ENCODE results near the gene MZT2B. TPM values are rescaled to one million over a fixed set of nuclear protein-coding genes. Genes with fewer than 3 reads are reported as not detected.
"Not testable (repeated sequence)": the region's sequence is repeated elsewhere in the genome, so short reads cannot be mapped to it uniquely, and the experiment has no call there.

The MZT2B gene
- total RNA-seq, 2 experiments from 2014 or later = 388 to 401 TPM

DNA sequence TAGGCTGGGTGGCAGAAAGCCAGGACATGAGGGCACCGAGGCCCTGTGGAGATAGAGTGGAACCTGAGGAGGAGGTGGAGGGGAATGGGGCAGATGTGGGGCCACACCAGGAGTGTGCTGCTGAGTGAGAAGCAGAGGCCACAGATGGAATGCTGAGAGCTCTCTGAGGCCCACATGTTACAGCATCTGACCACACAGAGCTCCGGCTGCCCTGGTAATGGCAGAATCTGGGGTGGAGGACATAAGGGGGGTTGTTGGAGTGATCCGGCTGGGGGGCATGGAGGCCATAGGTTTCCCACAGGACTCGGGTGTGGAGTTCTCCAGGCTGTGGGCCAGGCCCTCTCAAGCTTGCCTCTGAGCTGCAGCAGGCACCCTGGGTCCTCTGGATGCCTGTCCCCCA, 3.8 kb downstream of the MZT2B start:
- intact Hi-C loops (cut with micrococcal nuclease) = no loop called here
- DNase-seq = no peak
- H3K36me3 Mint-ChIP-seq = peaks cover 10% of the 10 kb centered on the region
- POLR2A ChIA-PET = no interaction called here
- peaks cover 15% of the 10 kb centered on the region for H3K4me1 Mint-ChIP-seq (ENCODE audit: low read depth)
- no peaks in the 10 kb centered on the region for H3K27me3 Mint-ChIP-seq
- H3K27ac Mint-ChIP-seq = no peak overlapping the region
- no peak overlapping the region for H3K4me3 Mint-ChIP-seq
- no peaks in the 10 kb centered on the region for H3K9me3 Mint-ChIP-seq
- CTCF ChIA-PET = no interaction called here

DNA sequence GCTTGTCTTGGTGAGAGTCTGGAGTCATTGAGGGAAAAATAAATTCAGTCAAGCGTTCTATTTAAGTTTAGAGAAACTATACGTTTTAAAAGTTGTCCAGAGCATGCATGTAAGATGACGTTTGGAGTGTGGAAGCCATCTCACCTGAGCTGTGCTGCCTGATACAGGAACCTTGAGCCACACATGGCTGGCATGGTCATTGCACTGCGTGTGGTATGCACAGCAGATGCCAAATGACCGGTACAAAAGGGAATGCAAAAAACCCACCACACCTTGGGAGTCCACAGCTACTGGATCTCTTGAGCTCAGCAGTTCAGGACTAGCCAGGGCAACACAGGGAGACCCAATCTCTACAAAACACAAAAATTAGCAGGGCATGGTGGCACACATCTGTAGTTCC, 4.3 kb downstream of the MZT2B start:
- Mint-ChIP-seq H3K4me3 (no peak overlapping the region), H3K27ac (no peak overlapping the region), H3K27me3 (no peaks in the 10 kb centered on the region), H3K4me1 (ENCODE audit: low read depth) (peaks cover 12% of the 10 kb centered on the region), H3K36me3 (peaks cover 10% of the 10 kb centered on the region), H3K9me3 (no peaks in the 10 kb centered on the region)
- intact Hi-C loops (cut with micrococcal nuclease) = no loop called here
- DNase-seq = no peak
- CTCF ChIA-PET = interaction anchor here (1.2 kb wide), 1 partner anchor 146 kb away, joined by 3 read pairs; no protein-coding TSS in a partner anchor
- POLR2A ChIA-PET = no interaction called here

DNA sequence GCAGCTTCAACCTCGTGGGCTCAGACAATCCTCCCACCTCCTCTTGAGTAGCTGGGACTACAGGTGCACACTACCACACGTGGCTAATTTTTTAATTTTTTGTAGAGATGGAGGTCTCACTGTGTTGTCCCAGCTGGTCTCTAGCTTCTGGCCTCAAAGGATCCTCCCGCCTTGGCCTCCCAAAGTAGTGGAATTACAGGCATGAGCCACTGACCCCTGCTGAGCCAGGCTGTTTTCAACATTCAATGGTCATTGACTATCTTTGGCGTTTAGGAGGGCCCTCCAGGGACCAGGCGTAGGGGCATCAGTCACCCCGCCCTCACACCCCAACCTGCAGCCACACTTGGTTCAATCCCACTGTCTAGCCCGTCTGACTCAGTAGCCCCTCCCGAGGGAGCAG, 5.2 kb downstream of the MZT2B start:
- Mint-ChIP-seq H3K27me3 (no peaks in the 10 kb centered on the region), H3K4me1 (ENCODE audit: low read depth) (peaks cover 12% of the 10 kb centered on the region), H3K4me3 (no peak overlapping the region), H3K9me3 (no peaks in the 10 kb centered on the region), H3K36me3 (peaks cover 11% of the 10 kb centered on the region), H3K27ac (no peak overlapping the region)
- DNase-seq = no peak
- intact Hi-C loops (cut with micrococcal nuclease) = no loop called here
- ChIA-PET CTCF (interaction anchor here (1.2 kb wide), 1 partner anchor 145 kb away, joined by 3 read pairs; no protein-coding TSS in a partner anchor), POLR2A (no interaction called here)

DNA sequence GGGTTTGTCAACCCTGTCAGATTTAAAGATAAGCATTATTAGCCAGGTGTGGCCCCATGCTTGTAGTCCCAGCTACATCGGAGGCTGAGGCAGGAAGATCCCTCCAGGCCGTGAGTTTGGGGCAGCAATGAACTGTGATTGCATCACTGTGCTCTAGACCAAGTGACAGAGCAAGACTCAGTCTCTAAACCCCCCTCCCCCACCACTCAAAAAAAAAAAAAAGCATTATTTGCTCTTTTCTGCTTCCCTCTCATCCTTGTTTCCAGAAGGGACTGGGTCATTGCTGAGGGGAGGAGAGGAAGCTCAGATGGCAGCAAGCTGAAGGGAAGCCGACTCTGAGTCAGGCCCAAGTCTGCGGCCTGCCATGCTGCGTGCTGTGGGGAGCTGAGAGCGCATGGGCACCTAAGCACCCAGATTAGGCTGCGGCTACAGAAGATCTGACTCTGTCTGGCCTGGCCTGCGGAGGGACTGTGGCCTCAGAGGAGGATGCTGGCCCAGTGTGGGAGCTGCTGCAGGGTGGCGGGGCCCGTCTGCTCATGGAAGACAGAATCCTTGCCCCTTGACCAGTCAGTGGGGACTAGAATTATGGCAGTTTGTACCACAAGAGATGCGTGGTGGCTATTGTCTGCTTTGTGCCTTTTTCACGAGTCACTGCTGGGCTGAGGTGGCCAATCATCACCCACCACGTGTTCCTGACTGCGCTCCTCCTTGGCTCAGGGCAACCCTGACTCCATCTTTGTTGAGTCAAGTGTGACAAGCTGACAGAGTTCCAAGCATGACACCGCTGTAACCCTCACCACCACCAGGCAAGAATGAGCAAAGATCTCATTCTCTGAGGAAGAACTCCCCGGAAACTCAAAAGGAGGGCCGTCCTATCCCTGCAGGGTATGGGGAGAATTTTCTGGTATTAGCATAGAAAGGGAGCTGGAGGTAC, 6.1 kb downstream of the MZT2B start:
- Mint-ChIP-seq H3K4me1 (ENCODE audit: low read depth) (peaks cover 11% of the 10 kb centered on the region), H3K36me3 (peaks cover 10% of the 10 kb centered on the region)
- H3K27me3 Mint-ChIP-seq; H3K27ac Mint-ChIP-seq; CTCF ChIA-PET; POLR2A ChIA-PET; DNase-seq; intact Hi-C loops (cut with micrococcal nuclease); H3K9me3 Mint-ChIP-seq; H3K4me3 Mint-ChIP-seq: not testable (repeated sequence)

DNA sequence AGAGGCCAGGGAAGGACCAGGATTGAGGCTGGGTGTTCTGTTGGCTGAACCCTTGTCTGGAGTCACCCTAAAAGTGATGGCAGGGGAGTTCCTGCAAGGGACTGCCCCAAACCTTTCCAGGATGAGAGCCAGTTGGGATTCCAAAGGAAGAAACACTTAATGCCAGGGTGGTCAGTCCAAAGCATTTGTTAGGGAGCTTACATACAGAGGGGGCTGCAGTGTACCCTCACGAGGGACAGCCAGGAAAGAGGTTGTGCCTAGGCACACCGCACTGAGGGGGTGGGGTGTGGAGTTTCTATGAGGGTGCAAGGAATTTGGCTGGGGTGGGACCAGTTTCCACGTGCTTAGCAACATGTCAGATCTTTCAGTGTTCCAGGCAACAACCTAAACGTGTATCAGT, 6.9 kb downstream of the MZT2B start:
- DNase-seq; POLR2A ChIA-PET; CTCF ChIA-PET; H3K36me3 Mint-ChIP-seq; H3K27me3 Mint-ChIP-seq; H3K9me3 Mint-ChIP-seq; intact Hi-C loops (cut with micrococcal nuclease); H3K4me1 Mint-ChIP-seq (ENCODE audit: low read depth); H3K27ac Mint-ChIP-seq; H3K4me3 Mint-ChIP-seq: not testable (repeated sequence)

DNA sequence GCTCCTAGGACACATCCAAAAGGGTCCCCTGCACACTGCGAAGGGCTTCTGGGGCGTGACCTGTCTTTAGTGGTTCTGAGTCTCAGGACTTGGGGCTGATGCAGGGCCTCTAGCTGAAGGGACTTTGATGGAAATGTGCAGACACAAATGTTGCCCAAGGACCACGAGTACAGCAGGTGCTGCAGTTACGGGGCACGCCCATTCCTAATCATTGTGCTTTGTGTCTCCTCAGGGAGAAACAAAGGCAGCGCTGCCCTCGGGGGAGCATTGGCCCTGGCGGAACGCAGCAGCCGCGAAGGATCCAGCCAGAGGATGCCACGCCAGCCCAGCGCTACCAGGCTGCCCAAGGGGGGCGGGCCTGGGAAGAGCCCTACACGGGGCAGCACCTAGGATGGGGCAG, 8.2 kb downstream of the MZT2B start:
- Mint-ChIP-seq H3K9me3 (no peaks in the 10 kb centered on the region), H3K27me3 (no peaks in the 10 kb centered on the region), H3K4me1 (ENCODE audit: low read depth) (peaks cover 3% of the 10 kb centered on the region), H3K36me3 (peaks cover 6% of the 10 kb centered on the region), H3K4me3 (no peak overlapping the region), H3K27ac (no peak overlapping the region)
- ChIA-PET CTCF (no interaction called here), POLR2A (no interaction called here)
- DNase-seq = no peak
- intact Hi-C loops (cut with micrococcal nuclease) = no loop called here

DNA sequence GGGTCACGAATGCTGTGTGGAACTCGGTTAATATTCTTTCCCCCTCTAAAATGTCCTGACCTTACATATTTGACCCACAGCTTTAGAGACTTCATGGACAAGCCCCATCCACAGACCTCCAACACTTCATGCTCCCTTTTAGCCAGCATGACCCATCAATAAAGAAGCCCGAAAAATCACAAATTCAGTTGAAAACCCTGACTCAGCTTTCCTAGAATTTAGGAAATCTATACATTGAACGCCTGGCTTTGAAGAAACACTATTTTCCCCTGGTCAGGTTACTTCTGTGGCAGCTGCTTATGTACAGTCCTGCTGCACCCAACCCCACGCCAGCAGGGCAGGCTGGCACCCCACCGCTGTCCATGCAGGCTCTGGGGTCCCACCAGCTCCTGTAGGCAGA, 9.3 kb downstream of the MZT2B start:
- POLR2A ChIA-PET; CTCF ChIA-PET; H3K4me3 Mint-ChIP-seq; H3K36me3 Mint-ChIP-seq; DNase-seq; H3K9me3 Mint-ChIP-seq; H3K4me1 Mint-ChIP-seq (ENCODE audit: low read depth); H3K27me3 Mint-ChIP-seq; H3K27ac Mint-ChIP-seq; intact Hi-C loops (cut with micrococcal nuclease): not testable (repeated sequence)

DNA sequence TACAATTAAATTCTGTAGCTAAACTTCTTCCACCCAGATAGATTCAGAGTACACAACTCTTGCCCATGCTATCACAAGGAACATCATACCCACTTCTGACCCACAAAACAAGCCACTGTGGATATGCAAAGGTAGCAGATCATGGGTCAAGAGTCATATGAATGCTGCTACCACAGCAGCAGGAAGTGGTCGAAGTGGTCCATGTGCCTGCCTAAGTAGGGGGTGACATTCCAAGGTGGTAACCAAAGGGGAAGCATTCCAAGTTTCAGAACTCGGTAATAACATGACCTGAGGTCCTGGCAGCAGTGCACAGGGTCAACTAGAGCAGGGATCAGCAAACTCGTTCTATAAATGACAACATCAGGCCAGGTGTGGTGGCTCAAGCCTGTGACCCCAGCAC, 10.4 kb downstream of the MZT2B start:
- intact Hi-C loops (cut with micrococcal nuclease); H3K4me3 Mint-ChIP-seq; H3K4me1 Mint-ChIP-seq (ENCODE audit: low read depth); DNase-seq; H3K36me3 Mint-ChIP-seq; H3K27ac Mint-ChIP-seq; CTCF ChIA-PET; H3K9me3 Mint-ChIP-seq; H3K27me3 Mint-ChIP-seq; POLR2A ChIA-PET: not testable (repeated sequence)

DNA sequence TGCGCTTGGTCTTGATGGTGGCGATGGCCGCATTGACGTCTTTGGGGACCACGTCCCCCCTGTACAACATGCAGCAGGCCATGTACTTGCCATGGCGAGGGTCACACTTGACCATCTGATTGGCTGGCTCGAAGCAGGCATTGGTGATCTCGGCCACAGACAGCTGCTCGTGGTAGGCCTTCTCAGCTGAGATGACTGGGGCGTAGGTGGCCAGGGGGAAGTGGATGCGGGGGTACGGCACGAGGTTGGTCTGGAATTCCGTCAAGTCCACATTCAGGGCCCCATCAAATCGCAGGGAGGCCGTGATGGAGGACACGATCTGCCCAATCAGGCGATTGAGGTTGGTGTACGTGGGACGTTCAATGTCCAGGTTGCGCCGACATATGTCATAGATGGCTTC, 11.8 kb downstream of the MZT2B start:
- DNase-seq; H3K4me1 Mint-ChIP-seq (ENCODE audit: low read depth); POLR2A ChIA-PET; H3K4me3 Mint-ChIP-seq; CTCF ChIA-PET; H3K36me3 Mint-ChIP-seq; intact Hi-C loops (cut with micrococcal nuclease); H3K27me3 Mint-ChIP-seq; H3K9me3 Mint-ChIP-seq; H3K27ac Mint-ChIP-seq: not testable (repeated sequence)

DNA sequence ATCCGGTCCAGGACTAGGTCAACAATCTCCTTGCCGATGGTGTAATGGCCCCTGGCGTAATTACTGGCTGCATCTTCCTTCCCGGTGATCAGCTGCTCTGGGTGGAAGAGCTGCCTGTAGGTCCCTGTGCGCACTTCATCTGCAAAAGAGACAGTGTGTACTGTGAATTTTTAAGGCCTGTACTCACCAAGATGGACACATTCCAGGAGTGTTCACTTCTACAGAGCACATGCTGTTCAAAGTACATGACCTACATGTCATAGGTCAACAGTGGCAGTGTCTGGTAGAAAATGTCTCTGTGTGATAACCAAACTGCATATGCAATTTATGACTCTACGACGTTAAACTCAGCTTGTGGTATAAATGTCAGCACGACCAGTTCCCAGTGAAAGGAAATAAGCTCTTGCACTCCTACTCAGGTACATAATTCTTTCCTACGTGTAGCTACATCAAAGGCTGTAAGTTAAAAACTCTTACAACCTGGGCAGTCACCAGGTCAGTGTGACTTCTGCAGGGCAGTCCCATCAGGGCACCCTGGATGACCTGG, 13.1 kb downstream of the MZT2B start:
- H3K27ac Mint-ChIP-seq; H3K4me3 Mint-ChIP-seq; intact Hi-C loops (cut with micrococcal nuclease); POLR2A ChIA-PET; H3K27me3 Mint-ChIP-seq; CTCF ChIA-PET; DNase-seq; H3K36me3 Mint-ChIP-seq; H3K9me3 Mint-ChIP-seq; H3K4me1 Mint-ChIP-seq (ENCODE audit: low read depth): not testable (repeated sequence)

DNA sequence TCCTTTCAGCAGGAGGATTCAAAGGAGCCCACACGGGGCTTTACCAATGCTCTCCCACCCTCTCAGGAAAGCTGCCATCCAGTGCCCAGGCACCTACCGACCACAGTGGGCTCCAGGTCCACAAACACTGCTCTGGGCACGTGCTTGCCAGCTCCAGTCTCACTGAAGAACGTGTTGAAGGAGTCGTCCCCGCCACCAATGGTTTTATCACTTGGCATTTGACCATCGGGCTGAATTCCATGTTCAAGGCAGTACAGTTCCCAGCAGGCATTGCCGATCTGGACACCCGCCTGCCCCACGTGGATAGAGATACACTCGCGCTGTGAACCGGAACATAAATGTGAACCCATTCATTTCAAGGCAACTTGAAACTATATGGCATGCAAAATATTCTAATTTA, 14.0 kb downstream of the MZT2B start:
- DNase-seq; H3K9me3 Mint-ChIP-seq; CTCF ChIA-PET; POLR2A ChIA-PET; H3K27ac Mint-ChIP-seq; intact Hi-C loops (cut with micrococcal nuclease); H3K27me3 Mint-ChIP-seq; H3K4me3 Mint-ChIP-seq; H3K4me1 Mint-ChIP-seq (ENCODE audit: low read depth); H3K36me3 Mint-ChIP-seq: not testable (repeated sequence)

DNA sequence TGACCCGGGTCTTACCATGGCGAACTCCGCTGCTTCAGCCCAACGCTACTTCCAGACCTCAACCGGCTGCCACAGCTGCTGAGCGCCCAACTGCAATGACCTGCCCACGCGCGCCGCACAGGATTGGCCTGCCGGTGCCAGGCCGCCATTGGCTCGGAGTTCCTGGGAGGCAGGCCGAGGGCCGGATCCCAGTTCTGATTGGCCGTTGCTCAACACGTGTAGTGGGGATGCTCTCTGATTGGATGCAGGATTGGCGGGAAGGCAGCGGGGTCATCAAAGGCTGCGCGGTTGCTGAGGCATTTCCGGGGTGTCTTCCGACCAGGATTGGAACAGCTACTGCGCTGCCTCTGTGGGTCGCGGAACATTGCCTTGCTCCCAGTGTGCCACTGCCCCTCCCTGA, 16.3 kb downstream of the MZT2B start, which contains the start of gene TUBA3E:
Gene TUBA3E, minus strand, starts transcription at position 97 of the 400 bp plus-strand sequence. Its CDS starts 79 bp downstream, at position 18.
- Mint-ChIP-seq H3K36me3 (no peaks in the 10 kb centered on the region), H3K9me3 (no peaks in the 10 kb centered on the region), H3K4me1 (ENCODE audit: low read depth) (no peaks in the 10 kb centered on the region), H3K27ac (no peak within 1 kb of the TSS), H3K27me3 (peaks cover 1% of the 10 kb centered on the region), H3K4me3 (no peak within 1 kb of the TSS)
- no peak for DNase-seq
- POLR2A ChIA-PET = no interaction called here
- CTCF ChIA-PET = no interaction called here
- intact Hi-C loops (cut with micrococcal nuclease) = no loop called here

DNA sequence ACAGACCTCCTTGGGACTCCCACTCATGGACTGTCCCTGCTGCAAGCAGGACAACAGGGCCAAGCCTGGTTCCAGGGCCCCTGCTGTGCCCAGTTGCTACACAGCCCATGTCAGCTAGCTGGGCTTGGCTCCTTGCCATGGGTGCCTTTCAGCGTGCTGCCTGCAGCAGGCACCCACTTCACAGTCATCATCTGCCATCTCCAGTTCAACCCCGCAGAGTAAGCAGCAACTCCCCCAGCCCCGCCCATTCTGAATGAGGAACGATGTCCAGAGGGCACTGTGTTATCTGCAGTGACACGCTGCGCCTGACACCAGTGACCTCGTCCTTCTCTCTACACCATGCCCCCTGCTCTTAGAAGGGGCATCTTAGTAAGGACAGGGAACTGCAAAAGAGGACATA, 20.5 kb downstream of the MZT2B start:
- H3K4me3 Mint-ChIP-seq; H3K36me3 Mint-ChIP-seq; H3K27ac Mint-ChIP-seq; H3K4me1 Mint-ChIP-seq (ENCODE audit: low read depth); POLR2A ChIA-PET; H3K27me3 Mint-ChIP-seq; CTCF ChIA-PET; DNase-seq; intact Hi-C loops (cut with micrococcal nuclease); H3K9me3 Mint-ChIP-seq: not testable (repeated sequence)
